A673 (cell line): Measurements from ENCODE around the gene PKLR.

Source experiments
- EZH2 ChIP-seq: fragments of 200-600 bp; sonication (generic); IDR thresholded peaks from 2 replicates; pipeline ENCODE4 v1.6.1; 2017; ENCODE audit warnings: borderline replicate concordance, low read depth, mild to moderate bottlenecking, mixed read lengths, antibody characterized with exemption, low read length; ENCODE audit not compliant: poor library complexity, severe bottlenecking
- TF ChIP-seq, protein P1 (sequence below): fragments of 300-800, 200-600 bp; sonication (generic); conservative IDR thresholded peaks from 2 replicates; pipeline ENCODE4 v1.5.1; 2017; ENCODE audit warnings: low read depth, mild to moderate bottlenecking, antibody characterized with exemption, low read length, moderate library complexity, mixed read lengths

DNA sequence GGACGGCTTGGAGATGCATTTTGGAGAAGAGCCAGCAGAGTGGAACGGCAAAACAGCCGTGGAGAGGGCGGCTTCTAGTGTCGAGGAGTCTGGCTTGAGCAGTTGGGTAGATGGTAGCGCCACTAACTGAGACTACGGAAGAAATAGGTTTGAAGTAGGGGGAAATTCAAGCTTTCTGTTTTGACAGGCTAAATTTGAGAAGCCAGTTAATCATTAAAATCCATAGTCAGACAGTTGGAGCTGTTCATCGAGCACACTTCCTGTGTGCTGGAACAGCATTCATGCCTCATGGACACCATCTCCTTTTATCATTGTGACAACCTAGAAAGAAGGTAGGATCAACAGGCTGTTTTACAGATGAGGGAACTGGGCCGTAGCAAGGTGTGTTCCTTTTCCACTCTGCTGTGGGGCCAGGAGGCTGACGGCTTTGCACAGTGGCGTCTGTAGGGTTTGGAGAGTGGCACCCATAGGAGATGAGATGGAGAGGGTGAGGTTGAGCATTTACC lies 3.4 kb upstream of the PKLR start:
- TF ChIP-seq EZH2: no peak
- TF ChIP-seq, protein P1, sequence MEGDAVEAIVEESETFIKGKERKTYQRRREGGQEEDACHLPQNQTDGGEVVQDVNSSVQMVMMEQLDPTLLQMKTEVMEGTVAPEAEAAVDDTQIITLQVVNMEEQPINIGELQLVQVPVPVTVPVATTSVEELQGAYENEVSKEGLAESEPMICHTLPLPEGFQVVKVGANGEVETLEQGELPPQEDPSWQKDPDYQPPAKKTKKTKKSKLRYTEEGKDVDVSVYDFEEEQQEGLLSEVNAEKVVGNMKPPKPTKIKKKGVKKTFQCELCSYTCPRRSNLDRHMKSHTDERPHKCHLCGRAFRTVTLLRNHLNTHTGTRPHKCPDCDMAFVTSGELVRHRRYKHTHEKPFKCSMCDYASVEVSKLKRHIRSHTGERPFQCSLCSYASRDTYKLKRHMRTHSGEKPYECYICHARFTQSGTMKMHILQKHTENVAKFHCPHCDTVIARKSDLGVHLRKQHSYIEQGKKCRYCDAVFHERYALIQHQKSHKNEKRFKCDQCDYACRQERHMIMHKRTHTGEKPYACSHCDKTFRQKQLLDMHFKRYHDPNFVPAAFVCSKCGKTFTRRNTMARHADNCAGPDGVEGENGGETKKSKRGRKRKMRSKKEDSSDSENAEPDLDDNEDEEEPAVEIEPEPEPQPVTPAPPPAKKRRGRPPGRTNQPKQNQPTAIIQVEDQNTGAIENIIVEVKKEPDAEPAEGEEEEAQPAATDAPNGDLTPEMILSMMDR: no peak
